H54 (cell line): ENCODE data around the gene PDS5B.
A peak's percentile ranks its signal among the peaks of the same experiment; 100 is the strongest.

Source experiments
- DNase-seq: peaks from one replicate; pipeline ENCODE4 v3.0.0; 2011; ENCODE audit warnings: low spot score, mixed read lengths; ENCODE audit not compliant: insufficient read length
- FAIRE-seq: peaks from 3 replicates; lab custom pipeline; 2011; peaks lifted over from hg19 to GRCh38; lab: Jason Lieb, UNC
- POLR2A ChIP-seq: IDR thresholded peaks from 2 replicates; pipeline ENCODE4 v1.6.1; 2011; ENCODE audit warnings: low read depth, mild to moderate bottlenecking, low read length

PDS5B gene

GRCh38 chr13:32734511-32734910 is 148.3 kb downstream of the PDS5B start:
- FAIRE-seq: peak; percentile 88
- DNase-seq: peak; percentile 7
- TF ChIP-seq POLR2A: no peak

- FAIRE-seq (no peak), DNase-seq (no peak)
- no peak for TF ChIP-seq POLR2A
These were observed 149.6 kb downstream of the PDS5B start for GRCh38 chr13:32735859-32736258.

- FAIRE-seq: no peak
- DNase-seq: no peak
These were observed 150.4 kb downstream of the PDS5B start for GRCh38 chr13:32736648-32737047.

GRCh38 chr13:32737111-32737571 is 150.9 kb downstream of the PDS5B start:
- no peak for TF ChIP-seq POLR2A
- FAIRE-seq (no peak), DNase-seq (no peak)

More at GRCh38 chr13:32736648-32737047, 150.4 kb downstream of the PDS5B start:
- TF ChIP-seq POLR2A: no peak

GRCh38 chr13:32737679-32738078 is 151.4 kb downstream of the PDS5B start:
- TF ChIP-seq POLR2A: no peak
- no peak for DNase-seq
- no peak for FAIRE-seq

- TF ChIP-seq POLR2A: no peak
- FAIRE-seq (no peak), DNase-seq (no peak)
These were observed 159.3 kb downstream of the PDS5B start for GRCh38 chr13:32745509-32745908.

GRCh38 chr13:32746474-32746873 is 160.2 kb downstream of the PDS5B start:
- no peak for TF ChIP-seq POLR2A
- DNase-seq (no peak), FAIRE-seq (no peak)

GRCh38 chr13:32748305-32748704 is 162.1 kb downstream of the PDS5B start:
- FAIRE-seq (no peak), DNase-seq (no peak)
- TF ChIP-seq POLR2A: no peak

GRCh38 chr13:32751340-32751739 is 165.1 kb downstream of the PDS5B start:
- FAIRE-seq: no peak
- no peak for DNase-seq
- TF ChIP-seq POLR2A: no peak

- FAIRE-seq: no peak
- TF ChIP-seq POLR2A: no peak
- DNase-seq: no peak
These were observed 166.1 kb downstream of the PDS5B start for GRCh38 chr13:32752311-32752710.

- FAIRE-seq: no peak
- no peak for TF ChIP-seq POLR2A
These were observed 166.8 kb downstream of the PDS5B start for GRCh38 chr13:32752997-32753606.

GRCh38 chr13:32754179-32754578 is 167.9 kb downstream of the PDS5B start:
- no peak for FAIRE-seq
- TF ChIP-seq POLR2A: no peak

More at GRCh38 chr13:32752997-32753606, 166.8 kb downstream of the PDS5B start:
- DNase-seq: no peak

GRCh38 chr13:32759152-32759551 is 172.9 kb downstream of the PDS5B start:
- DNase-seq (no peak), FAIRE-seq (no peak)
- no peak for TF ChIP-seq POLR2A

More at GRCh38 chr13:32754179-32754578, 167.9 kb downstream of the PDS5B start:
- DNase-seq: no peak

- no peak for FAIRE-seq
- no peak for TF ChIP-seq POLR2A
These were observed 175.2 kb downstream of the PDS5B start for GRCh38 chr13:32761472-32761871.

GRCh38 chr13:32779119-32779518 is 192.9 kb downstream of the PDS5B start:
- DNase-seq (no peak), FAIRE-seq (no peak)
- TF ChIP-seq POLR2A: no peak

More at GRCh38 chr13:32761472-32761871, 175.2 kb downstream of the PDS5B start:
- DNase-seq: no peak

- FAIRE-seq: no peak
- TF ChIP-seq POLR2A: no peak
- DNase-seq: no peak
These were observed 195.7 kb downstream of the PDS5B start for GRCh38 chr13:32781906-32782305.
